SK-N-SH (cell line): ENCODE data around the gene RPS6KA2.
"Not testable (repeated sequence)": the region's sequence is repeated elsewhere in the genome, so short reads cannot be mapped to it uniquely, and the experiment has no call there.

Experiments used
- CTCF ChIP-seq: fragments of 200-600 bp; sonication (generic); IDR thresholded peaks from 2 replicates; pipeline ENCODE4 v1.6.1; 2017; ENCODE audit warnings: antibody characterized with exemption, mild to moderate bottlenecking, moderate library complexity
- EP300 ChIP-seq, 2 experiments: IDR thresholded peaks; 2 replicates each; pipeline versions ENCODE4 v1.4.0 to v1.6.1; 2012; ENCODE audit warnings: borderline replicate concordance in 1 of 2, low read depth in 1 of 2, low read length in 1 of 2
- FOXJ3 ChIP-seq: sonication (generic); formaldehyde crosslinking; IDR thresholded peaks from 2 replicates; pipeline ENCODE4 v1.5.1; 2020; ENCODE audit warnings: mild to moderate bottlenecking, missing genetic modification reagents
- POLR2AphosphoS5 ChIP-seq: IDR thresholded peaks from 2 replicates; pipeline ENCODE4 v1.6.1; 2012; ENCODE audit warnings: low read depth, low read length
- RCOR1 ChIP-seq: fragments of 150-350 bp; IDR thresholded peaks from 2 replicates; pipeline ENCODE4 v1.6.1; 2017; ENCODE audit warnings: antibody characterized with exemption, low read length
- SMC3 ChIP-seq: IDR thresholded peaks from 2 replicates; pipeline ENCODE4 v1.6.1; 2012; ENCODE audit warnings: low read depth, low read length, improper control_type of control experiment

DNA sequence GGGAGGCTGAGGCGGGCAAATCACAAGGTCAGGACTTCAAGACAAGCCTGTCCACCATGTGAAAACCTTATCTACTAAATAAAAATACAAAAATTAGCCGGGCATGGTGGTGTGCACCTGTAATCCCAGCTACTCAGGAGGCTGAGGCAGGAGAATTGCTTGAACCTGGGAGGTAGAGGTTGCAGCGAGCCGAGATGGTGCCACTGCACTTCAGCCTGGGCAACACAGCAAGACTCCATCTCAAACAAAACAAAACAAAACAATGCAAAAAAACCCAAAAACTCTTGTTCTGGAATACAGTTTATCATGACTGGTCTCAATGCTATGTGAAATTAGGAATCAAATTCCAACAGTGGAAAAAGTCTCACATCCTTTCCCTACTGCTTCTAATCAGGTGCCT lies 264.6 kb downstream of the RPS6KA2 start:
- not testable (repeated sequence) for TF ChIP-seq CTCF; RCOR1; POLR2AphosphoS5; FOXJ3; SMC3; EP300 (IDR thresholded peaks at IDR 0.05; ENCODE audit: borderline replicate concordance in 1 of 2, low read depth in 1 of 2, low read length in 1 of 2)
